ENCODE measurements around the gene ATRNL1. TPM values are rescaled to one million over a fixed set of nuclear protein-coding genes. Genes with fewer than 3 reads are reported as not detected.

ATRNL1 gene
- polyA plus RNA-seq, 1 of the 3 experiments (the other 2 are of a cell fraction) = 0.67 TPM

GRCh38 chr10:115915429-115915828 lies 822.3 kb downstream of the ATRNL1 start:
- Histone ChIP-seq H3K4me2 (no peak overlapping the region), H3K9me2 (no peaks in the 10 kb centered on the region), H3K4me3 (ENCODE audit: low read depth in 2 of 2, low read length in 1 of 2) (no peak overlapping the region), H2AFZ (ENCODE audit: low read depth) (no peak overlapping the region), H3K79me2 (ENCODE audit: insufficient read depth) (no peaks in the 10 kb centered on the region), H3K4me1 (ENCODE audit: control insufficient read depth in 1 of 2, insufficient read depth in 2 of 2, low read depth in 1 of 2, low read length in 1 of 2) (no peaks in the 10 kb centered on the region), H3K36me3 (replicated peaks in 1 of 2; ENCODE audit: control insufficient read depth in 1 of 2, insufficient read depth in 2 of 2, low read length in 1 of 2) (no peaks in the 10 kb centered on the region), H3K9ac (no peak overlapping the region), H3K27ac (ENCODE audit: low read depth in 2 of 2, low read length in 1 of 2) (no peak overlapping the region), H3K9me3 (no peaks in the 10 kb centered on the region), H4K20me1 (ENCODE audit: insufficient read depth) (no peaks in the 10 kb centered on the region), H3F3A (replicated peaks; ENCODE audit: insufficient read depth) (no peaks in the 10 kb centered on the region), H3K27me3 (ENCODE audit: insufficient read depth) (no peaks in the 10 kb centered on the region)
- 86% methylated on average over 1 of the region's 1 CpG for WGBS (ENCODE audit: low lambda C conversion rate)
- ChIA-PET POLR2A (no interaction called here), CTCF (interaction anchor here (1.3 kb wide), 1 partner anchor 13 kb away, joined by 3 read pairs; no protein-coding TSS in a partner anchor)
- no peak for DNase-seq
- TF ChIP-seq USF2 (IDR thresholded peaks at IDR 0.05; ENCODE audit: borderline replicate concordance, low read depth, low read length) = no peak
- no peak for TF ChIP-seq TCF12 (IDR thresholded peaks at IDR 0.05)
- TF ChIP-seq MAX (IDR thresholded peaks at IDR 0.05; ENCODE audit: low read depth) = no peak
- TF ChIP-seq REST (IDR thresholded peaks at IDR 0.05; ENCODE audit: low read depth, low read length) = no peak
- TF ChIP-seq TEAD4 (IDR thresholded peaks at IDR 0.05; ENCODE audit: borderline replicate concordance, insufficient read depth) = no peak
- TF ChIP-seq FOXM1 (IDR thresholded peaks at IDR 0.05; ENCODE audit: low read depth) = no peak
- TF ChIP-seq RXRA (IDR thresholded peaks at IDR 0.05; ENCODE audit: borderline replicate concordance, low read depth) = no peak
- TF ChIP-seq FOXJ3 (CRISPR knock-in tag; IDR thresholded peaks at IDR 0.05) = no peak

- ChIA-PET CTCF (no interaction called here), POLR2A (no interaction called here)
- Histone ChIP-seq H3K36me3 (replicated peaks in 1 of 2; ENCODE audit: control insufficient read depth in 1 of 2, insufficient read depth in 2 of 2, low read length in 1 of 2) (no peaks in the 10 kb centered on the region), H3K4me1 (ENCODE audit: control insufficient read depth in 1 of 2, insufficient read depth in 2 of 2, low read depth in 1 of 2, low read length in 1 of 2) (no peaks in the 10 kb centered on the region), H3K4me3 (ENCODE audit: low read depth in 2 of 2, low read length in 1 of 2) (no peak overlapping the region), H4K20me1 (ENCODE audit: insufficient read depth) (no peaks in the 10 kb centered on the region), H3K27me3 (ENCODE audit: insufficient read depth) (no peaks in the 10 kb centered on the region), H3K4me2 (no peak overlapping the region), H3K9ac (no peak overlapping the region), H3K9me3 (no peaks in the 10 kb centered on the region), H3K79me2 (ENCODE audit: insufficient read depth) (no peaks in the 10 kb centered on the region), H2AFZ (ENCODE audit: low read depth) (no peak overlapping the region), H3K9me2 (no peaks in the 10 kb centered on the region), H3F3A (replicated peaks; ENCODE audit: insufficient read depth) (no peaks in the 10 kb centered on the region), H3K27ac (ENCODE audit: low read depth in 2 of 2, low read length in 1 of 2) (no peak overlapping the region)
- no peak for TF ChIP-seq SIN3A (IDR thresholded peaks at IDR 0.05; ENCODE audit: borderline replicate concordance, low read depth, low read length)
- no peak for TF ChIP-seq RXRA (IDR thresholded peaks at IDR 0.05; ENCODE audit: borderline replicate concordance, low read depth)
- TF ChIP-seq ZBTB33 (IDR thresholded peaks at IDR 0.05; ENCODE audit: borderline replicate concordance, low read depth) = no peak
- no peak for TF ChIP-seq PBX3 (IDR thresholded peaks at IDR 0.05)
- no peak for TF ChIP-seq MXI1 (IDR thresholded peaks at IDR 0.05; ENCODE audit: low read depth, low read length)
- TF ChIP-seq FOXM1 (IDR thresholded peaks at IDR 0.05; ENCODE audit: low read depth) = no peak
- TF ChIP-seq NRF1 (IDR thresholded peaks at IDR 0.05; ENCODE audit: low read depth, low read length) = no peak
- TF ChIP-seq SMC3 (IDR thresholded peaks at IDR 0.05; ENCODE audit: low read depth, low read length) = no peak
- no peak for TF ChIP-seq CHD2 (IDR thresholded peaks at IDR 0.05; ENCODE audit: low read length, partially characterized antibody)
- TF ChIP-seq RFX5 (IDR thresholded peaks at IDR 0.05; ENCODE audit: low read length) = no peak
- TF ChIP-seq POLR2AphosphoS5 (IDR thresholded peaks at IDR 0.05; ENCODE audit: low read depth, low read length) = no peak
- WGBS (ENCODE audit: low lambda C conversion rate) = 65% methylated on average over 2 of the region's 2 CpGs
- no peak for DNase-seq
These were observed 825.6 kb downstream of the ATRNL1 start for GRCh38 chr10:115918812-115919211.
